HCT116 (cell line): ENCODE measurements around the gene ALDH1A2.

ENCODE experiments used
- ELF1 ChIP-seq: IDR thresholded peaks from 2 replicates; pipeline ENCODE4 v1.6.1; 2012; ENCODE audit warnings: low read depth, borderline replicate concordance
- EZH2phosphoT487 ChIP-seq: fragments of 200-600 bp; IDR thresholded peaks from 2 replicates; pipeline ENCODE4 v1.6.1; 2018; ENCODE audit warnings: antibody characterized with exemption, borderline replicate concordance
- JUND ChIP-seq: IDR thresholded peaks from 2 replicates; pipeline ENCODE4 v1.6.1; 2012
- MAX ChIP-seq: IDR thresholded peaks from 2 replicates; pipeline ENCODE4 v1.6.1; 2012
- POLR2A ChIP-seq: IDR thresholded peaks from 2 replicates; pipeline ENCODE4 v1.7.0; 2011; ENCODE audit warnings: borderline replicate concordance; ENCODE audit not compliant: insufficient read depth, insufficient read length; ENCODE audit errors: extremely low read depth
- POLR2AphosphoS5 ChIP-seq: IDR thresholded peaks from 2 replicates; pipeline ENCODE4 v1.6.1; 2011; ENCODE audit warnings: mild to moderate bottlenecking, low read depth, low read length, moderate library complexity
- SP1 ChIP-seq: IDR thresholded peaks from 2 replicates; pipeline ENCODE4 v1.6.1; 2012; ENCODE audit warnings: low read depth
- YY1 ChIP-seq: IDR thresholded peaks from 2 replicates; pipeline ENCODE4 v1.6.1; 2011; ENCODE audit warnings: low read length, low read depth, moderate library complexity, mild to moderate bottlenecking; ENCODE audit not compliant: insufficient replicate concordance; ENCODE audit errors: extremely low read depth
- TF ChIP-seq, protein P1 (sequence below), 3 experiments: fragments of 200-600 bp in 1 of 3; sonication (generic) in 1 of 3; IDR thresholded peaks in 2 of 3; conservative IDR thresholded peaks in 1 of 3; 2 replicates each; pipeline ENCODE4 v1.5.1; 2012 to 2017; ENCODE audit warnings: low read depth in 2 of 3, low read length in 2 of 3, antibody characterized with exemption in 1 of 3, borderline replicate concordance in 1 of 3, control low read depth in 1 of 3, mild to moderate bottlenecking in 1 of 3, mixed read lengths in 1 of 3, mixed run types in 1 of 3, moderate library complexity in 1 of 3; ENCODE audit not compliant: insufficient read depth in 1 of 3
- TF ChIP-seq, protein P2 (sequence below): IDR thresholded peaks from 2 replicates; pipeline ENCODE4 v1.6.1; 2012
- TF ChIP-seq, protein P3 (sequence below): IDR thresholded peaks from 2 replicates; pipeline ENCODE4 v1.6.1; 2011; ENCODE audit warnings: mild to moderate bottlenecking, low read length, moderate library complexity; ENCODE audit not compliant: insufficient replicate concordance; ENCODE audit errors: extremely low read depth

- TF ChIP-seq, protein P1, sequence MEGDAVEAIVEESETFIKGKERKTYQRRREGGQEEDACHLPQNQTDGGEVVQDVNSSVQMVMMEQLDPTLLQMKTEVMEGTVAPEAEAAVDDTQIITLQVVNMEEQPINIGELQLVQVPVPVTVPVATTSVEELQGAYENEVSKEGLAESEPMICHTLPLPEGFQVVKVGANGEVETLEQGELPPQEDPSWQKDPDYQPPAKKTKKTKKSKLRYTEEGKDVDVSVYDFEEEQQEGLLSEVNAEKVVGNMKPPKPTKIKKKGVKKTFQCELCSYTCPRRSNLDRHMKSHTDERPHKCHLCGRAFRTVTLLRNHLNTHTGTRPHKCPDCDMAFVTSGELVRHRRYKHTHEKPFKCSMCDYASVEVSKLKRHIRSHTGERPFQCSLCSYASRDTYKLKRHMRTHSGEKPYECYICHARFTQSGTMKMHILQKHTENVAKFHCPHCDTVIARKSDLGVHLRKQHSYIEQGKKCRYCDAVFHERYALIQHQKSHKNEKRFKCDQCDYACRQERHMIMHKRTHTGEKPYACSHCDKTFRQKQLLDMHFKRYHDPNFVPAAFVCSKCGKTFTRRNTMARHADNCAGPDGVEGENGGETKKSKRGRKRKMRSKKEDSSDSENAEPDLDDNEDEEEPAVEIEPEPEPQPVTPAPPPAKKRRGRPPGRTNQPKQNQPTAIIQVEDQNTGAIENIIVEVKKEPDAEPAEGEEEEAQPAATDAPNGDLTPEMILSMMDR (IDR thresholded peaks at IDR 0.05 in 2 of 3, conservative IDR thresholded peaks at IDR 0.05 in 1 of 3; ENCODE audit: borderline replicate concordance in 1 of 3, insufficient read depth in 1 of 3, low read depth in 2 of 3, low read length in 2 of 3), result no peak
- TF ChIP-seq POLR2A (no peak), JUND (no peak), POLR2AphosphoS5 (no peak), EZH2phosphoT487 (no peak), MAX (no peak), ELF1 (no peak), SP1 (no peak), YY1 (no peak)
- TF ChIP-seq, protein P2, sequence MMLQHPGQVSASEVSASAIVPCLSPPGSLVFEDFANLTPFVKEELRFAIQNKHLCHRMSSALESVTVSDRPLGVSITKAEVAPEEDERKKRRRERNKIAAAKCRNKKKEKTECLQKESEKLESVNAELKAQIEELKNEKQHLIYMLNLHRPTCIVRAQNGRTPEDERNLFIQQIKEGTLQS, result no peak
- TF ChIP-seq, protein P3, sequence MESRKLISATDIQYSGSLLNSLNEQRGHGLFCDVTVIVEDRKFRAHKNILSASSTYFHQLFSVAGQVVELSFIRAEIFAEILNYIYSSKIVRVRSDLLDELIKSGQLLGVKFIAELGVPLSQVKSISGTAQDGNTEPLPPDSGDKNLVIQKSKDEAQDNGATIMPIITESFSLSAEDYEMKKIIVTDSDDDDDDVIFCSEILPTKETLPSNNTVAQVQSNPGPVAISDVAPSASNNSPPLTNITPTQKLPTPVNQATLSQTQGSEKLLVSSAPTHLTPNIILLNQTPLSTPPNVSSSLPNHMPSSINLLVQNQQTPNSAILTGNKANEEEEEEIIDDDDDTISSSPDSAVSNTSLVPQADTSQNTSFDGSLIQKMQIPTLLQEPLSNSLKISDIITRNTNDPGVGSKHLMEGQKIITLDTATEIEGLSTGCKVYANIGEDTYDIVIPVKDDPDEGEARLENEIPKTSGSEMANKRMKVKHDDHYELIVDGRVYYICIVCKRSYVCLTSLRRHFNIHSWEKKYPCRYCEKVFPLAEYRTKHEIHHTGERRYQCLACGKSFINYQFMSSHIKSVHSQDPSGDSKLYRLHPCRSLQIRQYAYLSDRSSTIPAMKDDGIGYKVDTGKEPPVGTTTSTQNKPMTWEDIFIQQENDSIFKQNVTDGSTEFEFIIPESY, result no peak
Observed at GRCh38 chr15:57922776-57923175, 142.7 kb downstream of the ALDH1A2 start.
